NCI-H226 (cell line): Measurements from ENCODE around the gene LATS2.

Source experiments
- DNase-seq: peaks from one replicate; pipeline ENCODE4 v3.0.0-alpha.2; 2015

The LATS2 gene

GRCh38 chr13:21046203-21046602 lies 15.2 kb downstream of the LATS2 start:
- no peak for DNase-seq

- DNase-seq = no peak
Observed at GRCh38 chr13:21045100-21045499, 16.3 kb downstream of the LATS2 start.

GRCh38 chr13:21043898-21044297 lies 17.5 kb downstream of the LATS2 start:
- no peak for DNase-seq

GRCh38 chr13:21040120-21040826 lies 21.1 kb downstream of the LATS2 start:
- DNase-seq = no peak

- no peak for DNase-seq
Observed at GRCh38 chr13:21039097-21039800, 22.1 kb downstream of the LATS2 start.

GRCh38 chr13:21037656-21038055 lies 23.7 kb downstream of the LATS2 start:
- DNase-seq = no peak

- no peak for DNase-seq
Observed at GRCh38 chr13:21035498-21035897, 25.9 kb downstream of the LATS2 start.

GRCh38 chr13:21034603-21035191 lies 26.7 kb downstream of the LATS2 start:
- no peak for DNase-seq

- no peak for DNase-seq
Observed at GRCh38 chr13:21033856-21034602, 27.4 kb downstream of the LATS2 start.

GRCh38 chr13:21033212-21033840 lies 28.1 kb downstream of the LATS2 start:
- DNase-seq = no peak

- DNase-seq = no peak
Observed at GRCh38 chr13:21032656-21033055, 28.7 kb downstream of the LATS2 start.

- no peak for DNase-seq
Observed at GRCh38 chr13:21031594-21032275, 29.7 kb downstream of the LATS2 start.

GRCh38 chr13:21025539-21025938 lies 35.8 kb downstream of the LATS2 start:
- no peak for DNase-seq

- no peak for DNase-seq
Observed at GRCh38 chr13:21022056-21022979, 39.1 kb downstream of the LATS2 start.

- DNase-seq = no peak
Observed at GRCh38 chr13:21020581-21020980, 40.8 kb downstream of the LATS2 start.

GRCh38 chr13:21020176-21020575 lies 41.2 kb downstream of the LATS2 start:
- DNase-seq = no peak

- DNase-seq = no peak
Observed at GRCh38 chr13:21018220-21018619, 43.2 kb downstream of the LATS2 start.

GRCh38 chr13:21016487-21016886 lies 44.9 kb downstream of the LATS2 start:
- DNase-seq = no peak

GRCh38 chr13:21015284-21015683 lies 46.1 kb downstream of the LATS2 start:
- no peak for DNase-seq

GRCh38 chr13:21014502-21015170 lies 46.8 kb downstream of the LATS2 start:
- peak; percentile 55 for DNase-seq

GRCh38 chr13:21014139-21014501 lies 47.3 kb downstream of the LATS2 start:
- DNase-seq = no peak
